HG03520 (cell line): ENCODE measurements around the gene ELMOD1.

Experiments used
- ATAC-seq: cut with Tn5 transposase; IDR thresholded peaks from one replicate; pipeline ENCODE4 v1.9.1; 2021; ENCODE audit warnings: mild to moderate bottlenecking, moderate library complexity; ENCODE audit not compliant: unreplicated experiment

Gene ELMOD1

GRCh38 chr11:107713009-107713408 is 122.1 kb downstream of the ELMOD1 start:
- ATAC-seq = no peak
